Neural crest cell (in vitro differentiated cells): ENCODE measurements around the gene SLC6A19. TPM values are rescaled to one million over a fixed set of nuclear protein-coding genes. Genes with fewer than 3 reads are reported as not detected.

Experiments used
- DNase-seq: peaks from one replicate; pipeline ENCODE4 v3.0.0; 2021; ENCODE audit warnings: low read depth, mixed read lengths, low spot score
- H3K27ac Mint-ChIP-seq: one replicate; pipeline ENCODE4 v1.8.0; 2021; ENCODE audit warnings: mild to moderate bottlenecking, mixed read lengths; ENCODE audit not compliant: unreplicated experiment
- H3K27me3 Mint-ChIP-seq: 2 replicates; pipeline ENCODE4 v1.8.0; 2021; ENCODE audit warnings: low read depth, mild to moderate bottlenecking, mixed read lengths
- H3K36me3 Mint-ChIP-seq: 2 replicates; pipeline ENCODE4 v1.8.0; 2021; ENCODE audit warnings: low read depth, mild to moderate bottlenecking, mixed read lengths
- H3K4me1 Mint-ChIP-seq: 2 replicates; pipeline ENCODE4 v1.8.0; 2021; ENCODE audit warnings: mixed read lengths
- H3K4me3 Mint-ChIP-seq: one replicate; pipeline ENCODE4 v1.8.0; 2021; ENCODE audit warnings: mild to moderate bottlenecking, mixed read lengths
- H3K9me3 Mint-ChIP-seq: 2 replicates; pipeline ENCODE4 v1.8.0; 2021; ENCODE audit warnings: mixed read lengths
- total RNA-seq: library from RNA; stranded (reverse); gene quantifications from 2 replicates; pipeline ENCODE4 v1.2.1, GENCODE V29; 2021
- TF ChIP-seq, protein P1 (sequence below): fragments of 200-600 bp; sonication (generic); conservative IDR thresholded peaks from 2 replicates; pipeline ENCODE4 v1.5.0; 2021; ENCODE audit warnings: antibody characterized with exemption, mild to moderate bottlenecking

SLC6A19 gene
- total RNA-seq, 1 donor from 2014 or later = not detected

DNA sequence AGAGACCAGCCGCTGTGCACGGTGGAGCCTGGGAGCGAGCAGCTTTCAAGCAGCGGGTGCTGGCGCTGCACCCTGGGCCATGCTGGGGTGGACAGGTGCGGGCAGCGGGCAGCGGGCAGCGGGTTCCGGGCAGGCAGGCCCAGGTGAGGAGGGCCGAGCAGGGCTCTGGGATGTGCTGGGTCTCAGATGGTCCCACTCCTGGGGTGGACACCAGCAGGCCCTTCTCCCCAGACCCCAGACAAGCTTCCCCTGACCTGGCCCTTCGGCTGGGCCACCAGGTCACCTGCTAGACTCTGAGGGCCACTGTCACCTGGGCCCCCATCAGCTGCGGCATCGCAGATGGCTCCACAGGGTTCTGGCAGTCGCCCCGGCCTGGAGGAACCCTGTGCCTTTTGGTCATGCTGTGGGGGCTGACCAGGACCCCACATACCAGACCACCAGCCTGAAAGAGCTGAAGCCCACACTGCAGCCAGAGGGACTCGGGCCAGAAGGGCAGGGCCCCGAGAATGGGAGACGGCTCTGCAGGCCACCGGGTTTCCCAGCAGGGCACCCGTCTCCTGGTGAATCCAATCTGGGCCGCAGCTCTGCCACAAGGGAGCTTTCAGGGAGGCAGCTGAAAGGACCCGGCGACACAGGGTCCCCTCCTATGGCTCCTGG, 2.0 kb downstream of the SLC6A19 start:
- Mint-ChIP-seq H3K4me3 (no peak overlapping the region), H3K27ac (no peak overlapping the region), H3K9me3 (no peaks in the 10 kb centered on the region), H3K36me3 (no peaks in the 10 kb centered on the region), H3K4me1 (peaks cover 8% of the 10 kb centered on the region), H3K27me3 (peaks cover 8% of the 10 kb centered on the region)
- TF ChIP-seq, protein P1, sequence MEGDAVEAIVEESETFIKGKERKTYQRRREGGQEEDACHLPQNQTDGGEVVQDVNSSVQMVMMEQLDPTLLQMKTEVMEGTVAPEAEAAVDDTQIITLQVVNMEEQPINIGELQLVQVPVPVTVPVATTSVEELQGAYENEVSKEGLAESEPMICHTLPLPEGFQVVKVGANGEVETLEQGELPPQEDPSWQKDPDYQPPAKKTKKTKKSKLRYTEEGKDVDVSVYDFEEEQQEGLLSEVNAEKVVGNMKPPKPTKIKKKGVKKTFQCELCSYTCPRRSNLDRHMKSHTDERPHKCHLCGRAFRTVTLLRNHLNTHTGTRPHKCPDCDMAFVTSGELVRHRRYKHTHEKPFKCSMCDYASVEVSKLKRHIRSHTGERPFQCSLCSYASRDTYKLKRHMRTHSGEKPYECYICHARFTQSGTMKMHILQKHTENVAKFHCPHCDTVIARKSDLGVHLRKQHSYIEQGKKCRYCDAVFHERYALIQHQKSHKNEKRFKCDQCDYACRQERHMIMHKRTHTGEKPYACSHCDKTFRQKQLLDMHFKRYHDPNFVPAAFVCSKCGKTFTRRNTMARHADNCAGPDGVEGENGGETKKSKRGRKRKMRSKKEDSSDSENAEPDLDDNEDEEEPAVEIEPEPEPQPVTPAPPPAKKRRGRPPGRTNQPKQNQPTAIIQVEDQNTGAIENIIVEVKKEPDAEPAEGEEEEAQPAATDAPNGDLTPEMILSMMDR = no peak
- no peak for DNase-seq

DNA sequence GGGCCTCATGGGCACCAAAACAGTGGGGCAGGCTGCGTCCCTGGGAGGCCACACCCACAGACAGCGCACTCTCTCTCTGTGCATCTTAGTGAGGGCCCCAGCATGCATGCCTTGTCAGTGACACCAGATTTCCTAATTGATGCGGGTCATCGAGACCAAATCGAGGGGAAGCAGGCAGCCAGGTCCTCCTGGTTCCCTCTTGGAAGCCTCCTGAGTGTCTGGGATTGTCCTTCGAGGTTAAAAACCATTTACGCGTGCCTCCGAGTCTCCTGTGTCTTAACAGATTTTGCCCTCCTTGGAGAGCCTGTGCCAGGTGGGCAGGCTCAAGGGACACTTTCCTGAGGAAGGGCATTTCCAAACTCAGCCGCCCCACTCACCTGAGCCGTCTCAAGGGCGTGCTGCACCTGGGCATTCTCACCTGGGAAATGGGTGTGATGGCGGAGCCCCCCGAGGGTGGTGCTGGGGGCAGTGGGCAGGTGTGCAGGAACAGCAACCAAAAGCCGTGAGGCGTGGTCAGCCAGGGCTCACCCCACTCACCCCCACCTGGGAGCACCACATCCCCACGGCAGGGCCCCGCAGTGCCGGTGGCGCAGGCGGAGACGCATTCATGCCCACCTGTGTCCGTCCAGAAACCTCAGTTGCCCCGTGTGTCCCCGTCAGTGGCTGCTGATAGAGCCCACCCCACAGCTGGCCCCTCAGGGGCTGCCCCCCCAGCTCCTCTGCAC, 2.7 kb downstream of the SLC6A19 start:
- Mint-ChIP-seq H3K36me3 (no peaks in the 10 kb centered on the region), H3K9me3 (no peaks in the 10 kb centered on the region), H3K4me3 (no peak overlapping the region), H3K27me3 (peaks cover 8% of the 10 kb centered on the region), H3K4me1 (peaks cover 8% of the 10 kb centered on the region), H3K27ac (no peak overlapping the region)
- DNase-seq = no peak
- TF ChIP-seq, protein P1 = no peak

- TF ChIP-seq, protein P1 = peak; percentile 56
- H3K4me3 Mint-ChIP-seq = no peak overlapping the region
- no peak overlapping the region for H3K27ac Mint-ChIP-seq
- no peaks in the 10 kb centered on the region for H3K9me3 Mint-ChIP-seq
- peaks cover 8% of the 10 kb centered on the region for H3K4me1 Mint-ChIP-seq
- peaks cover 8% of the 10 kb centered on the region for H3K27me3 Mint-ChIP-seq
- H3K36me3 Mint-ChIP-seq = no peaks in the 10 kb centered on the region
- DNase-seq = no peak
Measured at GRCh38 chr5:1204693-1205242, 3.4 kb downstream of the SLC6A19 start.

DNA sequence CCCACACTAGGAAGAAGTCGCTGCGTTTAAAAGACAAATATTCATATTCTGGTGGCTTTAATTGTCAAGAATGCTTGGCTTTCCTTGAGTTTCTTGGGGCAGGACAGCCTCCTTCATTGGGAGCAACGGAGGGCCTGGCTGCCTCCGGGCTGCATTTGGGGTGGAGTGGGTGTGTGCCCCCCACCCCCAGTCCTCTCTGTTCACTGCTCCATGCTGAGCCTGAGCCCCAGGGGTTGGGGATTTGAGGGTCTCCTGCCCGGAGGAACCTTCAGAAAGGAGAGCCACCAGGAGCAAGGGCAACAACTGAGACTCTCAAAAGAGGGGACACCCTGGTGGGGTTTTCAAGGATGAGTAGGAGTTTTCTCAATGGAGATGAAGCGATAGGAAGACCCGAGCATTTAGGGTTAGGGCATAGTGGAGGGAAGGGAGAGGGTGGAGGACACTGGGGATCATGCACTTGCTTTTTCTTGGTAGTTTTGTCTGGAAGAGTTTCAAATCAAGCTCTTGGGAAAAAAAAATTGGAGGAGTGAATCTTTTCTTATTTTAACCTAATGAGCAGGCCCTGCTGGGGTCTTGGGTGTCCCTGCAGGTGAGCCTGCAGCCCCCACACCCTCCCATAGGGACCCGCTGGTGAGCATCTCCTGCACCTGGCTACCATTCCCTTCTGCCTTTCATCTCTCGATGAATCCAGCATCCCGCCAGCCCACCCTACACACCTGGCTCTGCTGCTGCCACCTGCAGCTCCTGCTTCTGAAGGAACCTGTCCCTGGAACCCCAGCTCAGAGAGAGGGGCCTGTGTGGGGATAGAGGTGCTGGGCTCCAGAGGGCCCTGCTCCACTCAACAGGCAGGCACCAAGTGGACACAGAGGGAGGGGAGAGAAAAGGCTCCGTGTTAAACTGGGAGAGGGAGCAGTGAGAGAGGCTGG, 4.1 kb downstream of the SLC6A19 start:
- Mint-ChIP-seq H3K36me3 (no peaks in the 10 kb centered on the region), H3K4me3 (no peak overlapping the region), H3K27ac (no peak overlapping the region), H3K4me1 (peaks cover 8% of the 10 kb centered on the region), H3K9me3 (no peaks in the 10 kb centered on the region), H3K27me3 (peaks cover 8% of the 10 kb centered on the region)
- no peak for DNase-seq
- TF ChIP-seq, protein P1 = no peak
